Memory B cell (primary cell): ENCODE results near the gene PIGQ.
"Not testable (repeated sequence)": the region's sequence is repeated elsewhere in the genome, so short reads cannot be mapped to it uniquely, and the experiment has no call there.

Experiments
- ATAC-seq: fragments of 150-1000 bp; cut with Tn5 transposase; 2 replicates; pipeline ENCODE4 v1.10.0; 2021; ENCODE audit warnings: low read depth, mild to moderate bottlenecking, moderate library complexity
- DNase-seq, 2 donors: peaks; one replicate each; pipeline ENCODE4 v3.0.0; 2022; ENCODE audit warnings: low spot score in 2 of 2
- H3K27ac Mint-ChIP-seq: one replicate; pipeline ENCODE4 v1.8.0; 2022; ENCODE audit warnings: mild to moderate bottlenecking, moderate library complexity, mixed read lengths
- H3K27me3 Mint-ChIP-seq: one replicate; pipeline ENCODE4 v1.8.0; 2022; ENCODE audit warnings: mixed read lengths
- H3K36me3 Mint-ChIP-seq: one replicate; pipeline ENCODE4 v1.8.0; 2022; ENCODE audit warnings: mild to moderate bottlenecking, mixed read lengths
- H3K4me1 Mint-ChIP-seq: one replicate; pipeline ENCODE4 v1.8.0; 2022; ENCODE audit warnings: mixed read lengths
- H3K4me3 Mint-ChIP-seq: one replicate; pipeline ENCODE4 v1.8.0; 2022; ENCODE audit warnings: mild to moderate bottlenecking, moderate library complexity, mixed read lengths
- H3K9me3 Mint-ChIP-seq: one replicate; pipeline ENCODE4 v1.8.0; 2022; ENCODE audit warnings: mixed read lengths

Gene PIGQ

GRCh38 chr16:588889-589657 is 19.3 kb downstream of the PIGQ start:
- no peaks in the 10 kb centered on the region for H3K9me3 Mint-ChIP-seq
- peaks cover 2% of the 10 kb centered on the region for H3K36me3 Mint-ChIP-seq
- H3K27me3 Mint-ChIP-seq: peaks cover 2% of the 10 kb centered on the region
- H3K4me3 Mint-ChIP-seq: peak overlapping the region; percentile 99
- H3K27ac Mint-ChIP-seq: peak overlapping the region; percentile 98
- peak; percentile 68 for ATAC-seq
- DNase-seq: peak; percentile 99 to 100
- H3K4me1 Mint-ChIP-seq: peaks cover 29% of the 10 kb centered on the region

- Mint-ChIP-seq H3K36me3 (peaks cover 2% of the 10 kb centered on the region), H3K27me3 (peaks cover 2% of the 10 kb centered on the region), H3K4me3 (peak within 1 kb of the TSS; percentile 99), H3K4me1 (peaks cover 29% of the 10 kb centered on the region), H3K27ac (peak within 1 kb of the TSS; percentile 98), H3K9me3 (no peaks in the 10 kb centered on the region)
- peak; percentile 98 to 99 for DNase-seq
- peak; percentile 77 for ATAC-seq
These were observed 20.0 kb downstream of the PIGQ start, which contains the start of gene RAB40C for GRCh38 chr16:589658-590187. RAB40C (plus strand) TSS chr16:590066; CDS start chr16:590292, 226 bp downstream.

GRCh38 chr16:590188-590814 is 20.5 kb downstream of the PIGQ start:
- Mint-ChIP-seq H3K4me3 (peak overlapping the region; percentile 99), H3K27me3 (no peaks in the 10 kb centered on the region), H3K27ac (peak overlapping the region; percentile 98), H3K4me1 (peaks cover 29% of the 10 kb centered on the region), H3K36me3 (peaks cover 2% of the 10 kb centered on the region), H3K9me3 (no peaks in the 10 kb centered on the region)
- ATAC-seq (no peak), DNase-seq (no peak)

- Mint-ChIP-seq H3K4me1 (peaks cover 29% of the 10 kb centered on the region), H3K27me3 (no peaks in the 10 kb centered on the region), H3K36me3 (peaks cover 2% of the 10 kb centered on the region), H3K9me3 (no peaks in the 10 kb centered on the region), H3K27ac (peak overlapping the region; percentile 67), H3K4me3 (peak overlapping the region; percentile 99)
- ATAC-seq (no peak), DNase-seq (no peak)
These were observed 21.0 kb downstream of the PIGQ start for GRCh38 chr16:590815-591200.

- Mint-ChIP-seq H3K9me3 (no peaks in the 10 kb centered on the region), H3K27ac (no peak overlapping the region), H3K36me3 (peaks cover 4% of the 10 kb centered on the region), H3K4me1 (peaks cover 32% of the 10 kb centered on the region), H3K4me3 (peak overlapping the region; percentile 99), H3K27me3 (no peaks in the 10 kb centered on the region)
- DNase-seq: no peak
- ATAC-seq: no peak
These were observed 21.5 kb downstream of the PIGQ start for GRCh38 chr16:591231-591630.

- Mint-ChIP-seq H3K27me3 (no peaks in the 10 kb centered on the region), H3K27ac (no peak overlapping the region), H3K4me1 (peaks cover 36% of the 10 kb centered on the region), H3K4me3 (peak overlapping the region; percentile 7), H3K36me3 (peaks cover 10% of the 10 kb centered on the region), H3K9me3 (no peaks in the 10 kb centered on the region)
- ATAC-seq: no peak
- no peak for DNase-seq
These were observed 22.2 kb downstream of the PIGQ start for GRCh38 chr16:591892-592517.

- H3K4me3 Mint-ChIP-seq: no peak overlapping the region
- H3K27ac Mint-ChIP-seq: no peak overlapping the region
- no peaks in the 10 kb centered on the region for H3K27me3 Mint-ChIP-seq
- no peak for ATAC-seq
- H3K4me1 Mint-ChIP-seq: peaks cover 34% of the 10 kb centered on the region
- DNase-seq: no peak
- H3K9me3 Mint-ChIP-seq: no peaks in the 10 kb centered on the region
- H3K36me3 Mint-ChIP-seq: peaks cover 11% of the 10 kb centered on the region
These were observed 22.9 kb downstream of the PIGQ start for GRCh38 chr16:592518-593306.

- Mint-ChIP-seq H3K27me3 (no peaks in the 10 kb centered on the region), H3K4me3 (peak overlapping the region; percentile 48)
- ATAC-seq: no peak
These were observed 23.6 kb downstream of the PIGQ start for GRCh38 chr16:593406-593805.

GRCh38 chr16:593807-594206 is 24.0 kb downstream of the PIGQ start:
- Mint-ChIP-seq H3K27ac (no peak overlapping the region), H3K9me3 (no peaks in the 10 kb centered on the region), H3K27me3 (no peaks in the 10 kb centered on the region), H3K36me3 (peaks cover 13% of the 10 kb centered on the region), H3K4me1 (peaks cover 34% of the 10 kb centered on the region), H3K4me3 (peak overlapping the region; percentile 48)
- no peak for DNase-seq
- ATAC-seq: no peak

More at GRCh38 chr16:593406-593805, 23.6 kb downstream of the PIGQ start:
- peaks cover 34% of the 10 kb centered on the region for H3K4me1 Mint-ChIP-seq
- no peak for DNase-seq
- H3K27ac Mint-ChIP-seq: no peak overlapping the region
- no peaks in the 10 kb centered on the region for H3K9me3 Mint-ChIP-seq
- H3K36me3 Mint-ChIP-seq: peaks cover 11% of the 10 kb centered on the region

- peaks cover 13% of the 10 kb centered on the region for H3K36me3 Mint-ChIP-seq
- H3K27ac Mint-ChIP-seq: no peak overlapping the region
- H3K4me3 Mint-ChIP-seq: no peak overlapping the region
- DNase-seq (no peak), ATAC-seq (no peak)
- peaks cover 32% of the 10 kb centered on the region for H3K4me1 Mint-ChIP-seq
- H3K27me3 Mint-ChIP-seq: no peaks in the 10 kb centered on the region
- no peaks in the 10 kb centered on the region for H3K9me3 Mint-ChIP-seq
These were observed 25.3 kb downstream of the PIGQ start for GRCh38 chr16:595094-595528.

GRCh38 chr16:595942-596735 is 26.4 kb downstream of the PIGQ start:
- H3K27me3 Mint-ChIP-seq: no peaks in the 10 kb centered on the region
- ATAC-seq: no peak
- H3K4me3 Mint-ChIP-seq: no peak overlapping the region
- DNase-seq: no peak
- H3K36me3 Mint-ChIP-seq: peaks cover 13% of the 10 kb centered on the region
- H3K27ac Mint-ChIP-seq: no peak overlapping the region
- H3K4me1 Mint-ChIP-seq: peaks cover 24% of the 10 kb centered on the region
- no peaks in the 10 kb centered on the region for H3K9me3 Mint-ChIP-seq

GRCh38 chr16:596736-597060 is 26.9 kb downstream of the PIGQ start:
- DNase-seq: no peak
- Mint-ChIP-seq H3K27me3 (no peaks in the 10 kb centered on the region), H3K36me3 (peaks cover 13% of the 10 kb centered on the region), H3K4me3 (no peak overlapping the region), H3K27ac (no peak overlapping the region), H3K4me1 (peaks cover 23% of the 10 kb centered on the region), H3K9me3 (no peaks in the 10 kb centered on the region)
- ATAC-seq: no peak

- H3K27ac Mint-ChIP-seq, H3K27me3 Mint-ChIP-seq: not testable (repeated sequence)
These were observed 27.9 kb downstream of the PIGQ start for GRCh38 chr16:597655-598054.

More at GRCh38 chr16:597655-598054, 27.9 kb downstream of the PIGQ start:
- not testable (repeated sequence) for ATAC-seq, H3K4me3 Mint-ChIP-seq, H3K9me3 Mint-ChIP-seq, DNase-seq
- Mint-ChIP-seq H3K4me1 (peaks cover 19% of the 10 kb centered on the region), H3K36me3 (peaks cover 13% of the 10 kb centered on the region)
